Measurements from ENCODE around the gene OSBPL1A. TPM values are rescaled to one million over a fixed set of nuclear protein-coding genes. Genes with fewer than 3 reads are reported as not detected.

The OSBPL1A gene
- polyA plus RNA-seq, 2 of the 4 experiments (the other 2 are of a cell fraction), result 10.5 to 22.1 TPM

- Histone ChIP-seq H3K4me2 (no peak overlapping the region), H3K9me3 (no peaks in the 10 kb centered on the region), H3K4me1 (no peaks in the 10 kb centered on the region), H3K27ac (no peak overlapping the region), H3K4me3 (no peak overlapping the region)
- no peak for ATAC-seq
- no peak for FAIRE-seq
- WGBS (ENCODE audit: missing lambda C conversion rate), result 69% methylated on average over 2 of the region's 2 CpGs
- ChIA-PET CTCF (no interaction called here), POLR2A (no interaction called here)
- DNase-seq (ENCODE audit: low read depth in 1 of 2, low spot score in 1 of 2), result no peak
- no peak for TF ChIP-seq CHD2 (IDR thresholded peaks at IDR 0.05; ENCODE audit: low read length, partially characterized antibody)
- TF ChIP-seq RFX5 (IDR thresholded peaks at IDR 0.05), result no peak
- no peak for TF ChIP-seq SMC3 (IDR thresholded peaks at IDR 0.05)
- no peak for TF ChIP-seq TFCP2L1 (CRISPR knock-in tag; IDR thresholded peaks at IDR 0.05)
- TF ChIP-seq HOXB13 (CRISPR knock-in tag; IDR thresholded peaks at IDR 0.05; ENCODE audit: low read depth), result no peak
- no peak for TF ChIP-seq NFE2L2 (conservative IDR thresholded peaks at IDR 0.05; ENCODE audit: low read length)
- TF ChIP-seq NPAS2 (CRISPR knock-in tag; IDR thresholded peaks at IDR 0.05; ENCODE audit: borderline replicate concordance), result no peak
- TF ChIP-seq RARB (CRISPR knock-in tag; IDR thresholded peaks at IDR 0.05), result no peak
- TF ChIP-seq FOXS1 (CRISPR knock-in tag; IDR thresholded peaks at IDR 0.05), result no peak
- no peak for TF ChIP-seq PHF8 (IDR thresholded peaks at IDR 0.05; ENCODE audit: borderline replicate concordance, low read depth)
These were observed 91.4 kb downstream of the OSBPL1A start for GRCh38 chr18:24306201-24306600.

- FAIRE-seq (no peak), ATAC-seq (no peak), DNase-seq (ENCODE audit: low read depth in 1 of 2, low spot score in 1 of 2) (no peak)
- 66% methylated on average over 3 of the region's 3 CpGs for WGBS (ENCODE audit: missing lambda C conversion rate)
- TF ChIP-seq RAD21 (conservative IDR thresholded peaks at IDR 0.05 in 1 of 2, IDR thresholded peaks at IDR 0.05 in 1 of 2) (no peak), GATA3 (IDR thresholded peaks at IDR 0.05; ENCODE audit: borderline replicate concordance) (no peak), RFX5 (IDR thresholded peaks at IDR 0.05) (no peak), E2F6 (IDR thresholded peaks at IDR 0.05; ENCODE audit: borderline replicate concordance, low read depth) (no peak), ZNF302 (CRISPR knock-in tag; IDR thresholded peaks at IDR 0.05) (no peak), CEBPB (IDR thresholded peaks at IDR 0.05) (no peak), BCL3 (IDR thresholded peaks at IDR 0.05) (no peak), HDAC2 (IDR thresholded peaks at IDR 0.05) (no peak), KDM5A (IDR thresholded peaks at IDR 0.05) (no peak), FOSB (CRISPR knock-in tag; IDR thresholded peaks at IDR 0.05) (no peak), CBX8 (IDR thresholded peaks at IDR 0.05) (no peak), EP300 (IDR thresholded peaks at IDR 0.05) (no peak), ATOH8 (CRISPR knock-in tag; IDR thresholded peaks at IDR 0.05; ENCODE audit: low read depth) (no peak)
- Histone ChIP-seq H3K9me3 (no peaks in the 10 kb centered on the region), H3K4me3 (no peak overlapping the region), H3K4me1 (no peaks in the 10 kb centered on the region), H3K27ac (no peak overlapping the region), H3K4me2 (no peak overlapping the region)
- POLR2A ChIA-PET, result no interaction called here
- CTCF ChIA-PET, result no interaction called here
These were observed 96.9 kb downstream of the OSBPL1A start for GRCh38 chr18:24300703-24301102.

- DNase-seq (ENCODE audit: low read depth in 1 of 2, low spot score in 1 of 2) (no peak), FAIRE-seq (no peak), ATAC-seq (no peak)
- no peaks in the 10 kb centered on the region for H3K4me1 ChIP-seq
- POLR2A ChIA-PET, result no interaction called here
- no peak overlapping the region for H3K27ac ChIP-seq
- no peak overlapping the region for H3K4me2 ChIP-seq
- CTCF ChIA-PET, result no interaction called here
- H3K9me3 ChIP-seq, result no peaks in the 10 kb centered on the region
- no peak overlapping the region for H3K4me3 ChIP-seq
- WGBS (ENCODE audit: missing lambda C conversion rate), result 61% methylated on average over 3 of the region's 3 CpGs
- no peak for TF ChIP-seq HES2 (IDR thresholded peaks at IDR 0.05)
- no peak for TF ChIP-seq FOXS1 (CRISPR knock-in tag; IDR thresholded peaks at IDR 0.05)
- no peak for TF ChIP-seq HOXA7 (CRISPR knock-in tag; IDR thresholded peaks at IDR 0.05)
- TF ChIP-seq ESRRA (IDR thresholded peaks at IDR 0.05; ENCODE audit: borderline replicate concordance, low read length), result no peak
- TF ChIP-seq JUN (IDR thresholded peaks at IDR 0.05), result no peak
- TF ChIP-seq FOSL2 (IDR thresholded peaks at IDR 0.05), result no peak
- TF ChIP-seq FOSL2 (CRISPR knock-in tag; IDR thresholded peaks at IDR 0.05), result no peak
- TF ChIP-seq MAX (IDR thresholded peaks at IDR 0.05), result no peak
- TF ChIP-seq EP300 (IDR thresholded peaks at IDR 0.05), result no peak
- TF ChIP-seq FOSB (CRISPR knock-in tag; IDR thresholded peaks at IDR 0.05), result no peak
- no peak for TF ChIP-seq HOXB13 (CRISPR knock-in tag; IDR thresholded peaks at IDR 0.05; ENCODE audit: low read depth)
- TF ChIP-seq HMGXB4 (CRISPR knock-in tag; IDR thresholded peaks at IDR 0.05; ENCODE audit: borderline replicate concordance), result no peak
- TF ChIP-seq RARB (CRISPR knock-in tag; IDR thresholded peaks at IDR 0.05), result no peak
- no peak for TF ChIP-seq ZNF302 (CRISPR knock-in tag; IDR thresholded peaks at IDR 0.05)
- no peak for TF ChIP-seq RAD21 (conservative IDR thresholded peaks at IDR 0.05 in 1 of 2, IDR thresholded peaks at IDR 0.05 in 1 of 2)
- no peak for TF ChIP-seq ELK1 (IDR thresholded peaks at IDR 0.05; ENCODE audit: low read depth, low read length)
These were observed 101.3 kb downstream of the OSBPL1A start for GRCh38 chr18:24296276-24296675.
